Measurements from ENCODE around the gene ADAM17.

DNA sequence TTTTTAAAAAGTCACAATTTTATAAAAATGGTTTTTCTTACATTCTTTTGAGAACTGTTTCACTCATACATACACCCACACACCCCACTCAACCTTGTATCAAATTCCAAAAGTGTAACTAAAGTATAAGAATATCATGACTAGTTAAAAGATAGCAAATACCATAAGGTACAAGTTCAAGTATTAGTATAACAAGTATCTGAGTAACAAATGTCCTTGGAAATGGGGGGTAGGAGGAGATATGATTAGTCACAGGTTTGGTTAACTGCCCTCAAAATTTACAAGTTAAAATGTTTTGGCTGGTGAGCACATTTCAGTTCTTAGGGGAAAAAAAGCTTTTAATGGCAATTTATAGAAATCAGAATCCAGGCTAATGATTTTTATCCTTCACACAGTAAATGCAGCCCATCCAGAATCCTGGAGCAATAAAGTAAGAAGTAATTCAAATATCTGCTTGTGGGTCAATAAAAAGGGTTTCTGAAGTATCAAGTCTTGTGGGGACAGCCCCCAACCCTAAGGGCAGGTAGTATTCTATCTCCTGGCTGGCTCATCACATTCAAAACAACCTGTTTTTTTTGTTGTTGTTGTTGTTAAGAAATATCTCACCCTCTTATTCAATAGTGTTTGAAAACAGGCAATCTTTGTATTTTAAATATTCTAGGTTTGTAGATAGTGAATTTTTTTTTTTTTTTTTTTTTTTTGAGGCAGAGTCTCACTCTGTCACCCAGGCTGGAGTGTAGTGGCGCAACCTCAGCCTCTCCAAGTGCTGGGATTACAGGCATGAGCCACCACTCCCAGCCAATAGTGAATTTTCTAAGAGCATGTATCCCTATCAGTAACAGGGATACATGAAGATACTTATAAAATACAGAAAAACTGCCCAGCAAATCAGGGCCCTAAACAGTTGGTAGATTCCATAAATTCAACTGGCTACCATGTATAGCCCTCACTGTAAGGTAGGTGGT is 66.8 kb downstream of the ADAM17 start:
- no peak for TF ChIP-seq CTCF (conservative IDR thresholded peaks at IDR 0.05 in 1 of 2, IDR thresholded peaks at IDR 0.05 in 1 of 2; ENCODE audit: low read depth in 1 of 2, low read length in 2 of 2)
- no peak for TF ChIP-seq EZH2 (IDR thresholded peaks at IDR 0.05; ENCODE audit: low read length, missing control alignments)

All from fibroblast of lung (primary cell).